H9 (cell line): ENCODE data around the gene ABHD3. TPM values are rescaled to one million over a fixed set of nuclear protein-coding genes. Genes with fewer than 3 reads are reported as not detected.

Experiments used
- DNase-seq: peaks from one replicate; pipeline ENCODE4 v3.0.0-alpha.2; 2017
- H2AFZ ChIP-seq: one replicate; pipeline ENCODE4 v1.6.1; 2013; ENCODE audit warnings: mild to moderate bottlenecking, low read length, control low read depth, moderate library complexity
- H2AK5ac ChIP-seq: 2 replicates; pipeline ENCODE4 v1.6.1; 2013; ENCODE audit warnings: low read length, control low read depth, mixed read lengths; ENCODE audit not compliant: insufficient read length
- H2BK120ac ChIP-seq: one replicate; pipeline ENCODE4 v1.6.1; 2013; ENCODE audit warnings: low read depth, mild to moderate bottlenecking, low read length, control low read depth, inconsistent platforms; ENCODE audit not compliant: poor library complexity, severe bottlenecking
- H2BK12ac ChIP-seq: 2 replicates; pipeline ENCODE4 v1.6.1; 2013; ENCODE audit warnings: low read length, control low read depth, mixed read lengths, low read depth; ENCODE audit not compliant: insufficient read length
- H2BK15ac ChIP-seq: 2 replicates; pipeline ENCODE4 v1.6.1; 2013; ENCODE audit warnings: low read depth, low read length, control low read depth
- H2BK20ac ChIP-seq: one replicate; pipeline ENCODE4 v1.6.1; 2013; ENCODE audit warnings: low read depth, mild to moderate bottlenecking, low read length, control low read depth, inconsistent platforms; ENCODE audit not compliant: poor library complexity, severe bottlenecking
- H2BK5ac ChIP-seq: 2 replicates; pipeline ENCODE4 v1.6.1; 2013; ENCODE audit warnings: low read length, control low read depth, mixed read lengths; ENCODE audit not compliant: insufficient read length
- H3K14ac ChIP-seq: 2 replicates; pipeline ENCODE4 v1.6.1; 2013; ENCODE audit warnings: low read length, control low read depth; ENCODE audit not compliant: insufficient read depth
- H3K18ac ChIP-seq: 2 replicates; pipeline ENCODE4 v1.6.1; 2013; ENCODE audit warnings: low read depth, mild to moderate bottlenecking, mixed read lengths, low read length, control low read depth; ENCODE audit not compliant: insufficient read length
- H3K23ac ChIP-seq: 2 replicates; pipeline ENCODE4 v1.6.1; 2013; ENCODE audit warnings: low read length, control low read depth, mixed read lengths, low read depth; ENCODE audit not compliant: insufficient read length
- H3K23me2 ChIP-seq: 2 replicates; pipeline ENCODE4 v1.6.1; 2013; ENCODE audit warnings: low read depth, mild to moderate bottlenecking, mixed read lengths, low read length, control low read depth; ENCODE audit not compliant: insufficient read length, poor library complexity, severe bottlenecking
- H3K27ac ChIP-seq: 2 replicates; pipeline ENCODE4 v1.5.1; 2013; ENCODE audit warnings: low read length, control low read depth, mixed read lengths, low read depth; ENCODE audit not compliant: insufficient read length
- H3K27me3 ChIP-seq: 2 replicates; pipeline ENCODE4 v1.6.1; 2013; ENCODE audit warnings: low read length, control low read depth, inconsistent platforms; ENCODE audit not compliant: insufficient read depth
- H3K4ac ChIP-seq: 2 replicates; pipeline ENCODE4 v1.6.1; 2013; ENCODE audit warnings: low read depth, mild to moderate bottlenecking, control low read depth, inconsistent platforms, low read length, moderate library complexity
- H3K4me1 ChIP-seq: 2 replicates; pipeline ENCODE4 v1.6.1; 2013; ENCODE audit warnings: low read length, control low read depth, inconsistent platforms; ENCODE audit not compliant: insufficient read depth
- H3K4me2 ChIP-seq: 2 replicates; pipeline ENCODE4 v1.6.1; 2013; ENCODE audit warnings: low read length, control low read depth, mixed read lengths; ENCODE audit not compliant: insufficient read length, insufficient read depth
- H3K56ac ChIP-seq: 2 replicates; pipeline ENCODE4 v1.6.1; 2013; ENCODE audit warnings: low read depth, mild to moderate bottlenecking, mixed read lengths, low read length, control low read depth; ENCODE audit not compliant: insufficient read length
- H3K79me1 ChIP-seq: 2 replicates; pipeline ENCODE4 v1.6.1; 2013; ENCODE audit warnings: low read depth, mild to moderate bottlenecking, moderate library complexity, low read length, control low read depth, inconsistent platforms; ENCODE audit not compliant: insufficient read depth, poor library complexity, severe bottlenecking
- H3K79me2 ChIP-seq: 2 replicates; pipeline ENCODE4 v1.6.1; 2013; ENCODE audit warnings: low read length, control low read depth, inconsistent platforms; ENCODE audit not compliant: insufficient read depth
- H3K9ac ChIP-seq: 2 replicates; pipeline ENCODE4 v1.6.1; 2013; ENCODE audit warnings: low read length, control low read depth, mixed read lengths; ENCODE audit not compliant: insufficient read length; ENCODE audit errors: extremely low read depth
- H3K9me3 ChIP-seq: one replicate; pipeline ENCODE4 v1.6.1; 2013; ENCODE audit warnings: low read depth, low read length, inconsistent platforms; ENCODE audit not compliant: control insufficient read depth
- H3T11ph ChIP-seq: one replicate; pipeline ENCODE4 v1.6.1; 2013; ENCODE audit warnings: mild to moderate bottlenecking, low read length, control low read depth, inconsistent platforms
- H4K20me1 ChIP-seq: one replicate; pipeline ENCODE4 v1.6.1; 2013; ENCODE audit not compliant: control insufficient read depth, insufficient read length, insufficient read depth
- H4K5ac ChIP-seq: 2 replicates; pipeline ENCODE4 v1.6.1; 2013; ENCODE audit warnings: low read depth, mild to moderate bottlenecking, mixed read lengths, low read length, control low read depth; ENCODE audit not compliant: insufficient read length
- H4K8ac ChIP-seq: replicated peaks from 2 replicates; pipeline ENCODE4 v1.6.1; 2013; ENCODE audit warnings: low read length, control low read depth, mixed read lengths, low read depth; ENCODE audit not compliant: insufficient read length
- H4K91ac ChIP-seq: 2 replicates; pipeline ENCODE4 v1.6.1; 2013; ENCODE audit warnings: low read depth, mild to moderate bottlenecking, moderate library complexity, mixed read lengths, low read length, control low read depth; ENCODE audit not compliant: insufficient read length
- H3K27ac Mint-ChIP-seq, 3 experiments: 2 replicates in 2 of 3; 3 replicates in 1 of 3; pipeline ENCODE4 v1.8.0; 2020 to 2021; ENCODE audit warnings: mixed read lengths in 3 of 3, mild to moderate bottlenecking in 1 of 3, moderate library complexity in 1 of 3
- H3K27me3 Mint-ChIP-seq: 2 replicates; pipeline ENCODE4 v1.8.0; 2021; ENCODE audit warnings: low read depth, mild to moderate bottlenecking, moderate library complexity, mixed read lengths
- H3K36me3 Mint-ChIP-seq, 3 experiments: 2 replicates in 2 of 3; 3 replicates in 1 of 3; pipeline ENCODE4 v1.8.0; 2020 to 2021; ENCODE audit warnings: low read depth in 3 of 3, mixed read lengths in 3 of 3; ENCODE audit not compliant: insufficient read depth in 1 of 3
- H3K4me1 Mint-ChIP-seq, 2 experiments: 2 replicates each; pipeline ENCODE4 v1.8.0; 2020; ENCODE audit warnings: mixed read lengths in 2 of 2
- H3K4me3 Mint-ChIP-seq, 2 experiments: 2 replicates in 1 of 2; 3 replicates in 1 of 2; pipeline ENCODE4 v1.8.0; 2020 to 2021; ENCODE audit warnings: mild to moderate bottlenecking in 2 of 2, mixed read lengths in 2 of 2, moderate library complexity in 1 of 2
- H3K9me3 Mint-ChIP-seq, 2 experiments: 2 replicates in 1 of 2; 3 replicates in 1 of 2; pipeline ENCODE4 v1.8.0; 2020; ENCODE audit warnings: mild to moderate bottlenecking in 2 of 2, mixed read lengths in 2 of 2, moderate library complexity in 1 of 2
- WGBS: extraction: QIAGEN DNeasy Blood & Tissue Kit; methylation state at CpG from one replicate; pipeline ENCODE4 v1.1.7; 2013; ENCODE audit warnings: missing lambda C conversion rate, low lambda C conversion rate, mixed read lengths; ENCODE audit not compliant: insufficient read length; ENCODE audit errors: extremely low coverage; 5-methylcytosine and 5-hydroxymethylcytosine counted together
- total RNA-seq: library from RNA; stranded (reverse); gene quantifications from 2 replicates; pipeline ENCODE4 v1.2.1, GENCODE V29; 2021
- TF ChIP-seq, protein P1 (sequence below): fragments of 200-600 bp; sonication (generic); conservative IDR thresholded peaks from 3 replicates; pipeline ENCODE4 v1.8.0; 2021; ENCODE audit warnings: antibody characterized with exemption, mild to moderate bottlenecking

ABHD3 gene
- total RNA-seq, 1 experiment from 2014 or later = 12.0 TPM

DNA sequence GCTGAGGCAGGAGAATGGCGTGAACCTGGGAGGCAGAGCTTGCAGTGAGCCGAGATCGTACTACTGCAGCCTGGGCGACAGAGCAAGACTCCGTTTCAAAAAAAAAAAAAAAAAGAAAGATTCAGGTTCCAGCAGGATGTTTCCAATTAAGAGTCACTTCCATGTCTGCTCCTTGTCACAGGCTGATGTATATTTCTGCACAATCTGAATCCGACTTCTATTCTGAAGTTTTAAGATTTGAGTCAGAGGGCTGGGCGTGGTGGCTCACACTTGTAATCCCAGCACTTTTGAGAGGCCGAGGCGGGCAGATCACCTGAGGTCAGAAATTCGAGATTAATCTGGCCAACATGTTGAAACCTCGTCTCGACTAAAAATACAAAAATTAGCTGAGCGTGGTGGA lies 67.8 kb downstream of the ABHD3 start:
- H3K27ac Mint-ChIP-seq = peak overlapping the region in 1 of 3 experiments; percentile 32; a peak in 1 of 7 replicates
- Histone ChIP-seq H3K14ac (no peak overlapping the region), H3K4me2 (no peak overlapping the region), H2BK12ac (no peak overlapping the region), H3K23me2 (no peaks in the 10 kb centered on the region), H2BK20ac (no peak overlapping the region), H2BK15ac (no peak overlapping the region), H4K91ac (no peak overlapping the region), H4K5ac (no peak overlapping the region), H3K27me3 (no peaks in the 10 kb centered on the region), H3K9ac (no peak overlapping the region), H2AK5ac (no peak overlapping the region), H2BK5ac (no peak overlapping the region), H3K18ac (no peak overlapping the region), H4K20me1 (no peaks in the 10 kb centered on the region), H3K56ac (no peak overlapping the region), H2AFZ (no peak overlapping the region), H3T11ph (no peak overlapping the region), H3K9me3 (no peaks in the 10 kb centered on the region), H4K8ac (no peak overlapping the region), H3K4ac (no peak overlapping the region), H3K79me2 (no peaks in the 10 kb centered on the region), H3K23ac (no peak overlapping the region), H3K79me1 (no peaks in the 10 kb centered on the region), H3K27ac (no peak overlapping the region), H2BK120ac (no peak overlapping the region), H3K4me1 (no peaks in the 10 kb centered on the region)
- TF ChIP-seq, protein P1, sequence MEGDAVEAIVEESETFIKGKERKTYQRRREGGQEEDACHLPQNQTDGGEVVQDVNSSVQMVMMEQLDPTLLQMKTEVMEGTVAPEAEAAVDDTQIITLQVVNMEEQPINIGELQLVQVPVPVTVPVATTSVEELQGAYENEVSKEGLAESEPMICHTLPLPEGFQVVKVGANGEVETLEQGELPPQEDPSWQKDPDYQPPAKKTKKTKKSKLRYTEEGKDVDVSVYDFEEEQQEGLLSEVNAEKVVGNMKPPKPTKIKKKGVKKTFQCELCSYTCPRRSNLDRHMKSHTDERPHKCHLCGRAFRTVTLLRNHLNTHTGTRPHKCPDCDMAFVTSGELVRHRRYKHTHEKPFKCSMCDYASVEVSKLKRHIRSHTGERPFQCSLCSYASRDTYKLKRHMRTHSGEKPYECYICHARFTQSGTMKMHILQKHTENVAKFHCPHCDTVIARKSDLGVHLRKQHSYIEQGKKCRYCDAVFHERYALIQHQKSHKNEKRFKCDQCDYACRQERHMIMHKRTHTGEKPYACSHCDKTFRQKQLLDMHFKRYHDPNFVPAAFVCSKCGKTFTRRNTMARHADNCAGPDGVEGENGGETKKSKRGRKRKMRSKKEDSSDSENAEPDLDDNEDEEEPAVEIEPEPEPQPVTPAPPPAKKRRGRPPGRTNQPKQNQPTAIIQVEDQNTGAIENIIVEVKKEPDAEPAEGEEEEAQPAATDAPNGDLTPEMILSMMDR = no peak
- H3K27me3 Mint-ChIP-seq = no peaks in the 10 kb centered on the region
- no peak overlapping the region for H3K4me3 Mint-ChIP-seq
- H3K9me3 Mint-ChIP-seq = no peaks in the 10 kb centered on the region; a peak in 1 of 5 replicates
- no peaks in the 10 kb centered on the region for H3K4me1 Mint-ChIP-seq
- WGBS = no CpG with 5 or more reads among the region's 13 CpGs
- DNase-seq = no peak
- H3K36me3 Mint-ChIP-seq = peaks cover 10 to 31% (median 15%) of the 10 kb centered on the region in 3 experiments; a peak in 6 of 7 replicates
